Trophoblast cell (in vitro differentiated cells and primary cell): ENCODE measurements around the gene KICS2.

Experiments used
- DNase-seq, 2 donors: peaks; one replicate each; pipeline ENCODE4 v3.0.0-alpha.2; 2016
- H2AFZ ChIP-seq: 2 replicates; pipeline ENCODE4 v1.6.1; 2013; ENCODE audit warnings: low read length, moderate library complexity, mild to moderate bottlenecking; ENCODE audit not compliant: insufficient read depth, poor library complexity
- H2AK5ac ChIP-seq: 2 replicates; pipeline ENCODE4 v1.6.1; 2013; ENCODE audit warnings: mild to moderate bottlenecking, low read length
- H2BK120ac ChIP-seq: 2 replicates; pipeline ENCODE4 v1.6.1; 2013; ENCODE audit warnings: low read length, mild to moderate bottlenecking, moderate library complexity; ENCODE audit not compliant: insufficient read depth, poor library complexity
- H2BK12ac ChIP-seq: 2 replicates; pipeline ENCODE4 v1.6.1; 2013; ENCODE audit warnings: mild to moderate bottlenecking, low read length, moderate library complexity
- H2BK5ac ChIP-seq: 2 replicates; pipeline ENCODE4 v1.6.1; 2013; ENCODE audit warnings: low read length, low read depth, moderate library complexity, mild to moderate bottlenecking; ENCODE audit not compliant: poor library complexity
- H3K14ac ChIP-seq: 2 replicates; pipeline ENCODE4 v1.6.1; 2013; ENCODE audit warnings: mild to moderate bottlenecking, low read length
- H3K18ac ChIP-seq: 2 replicates; pipeline ENCODE4 v1.6.1; 2013; ENCODE audit warnings: mild to moderate bottlenecking, low read length
- H3K23ac ChIP-seq: 2 replicates; pipeline ENCODE4 v1.6.1; 2013; ENCODE audit warnings: low read length
- H3K27ac ChIP-seq: 2 replicates; pipeline ENCODE4 v1.5.1; 2013; ENCODE audit warnings: low read depth, mild to moderate bottlenecking, inconsistent platforms, low read length, moderate library complexity
- H3K27me3 ChIP-seq: 2 replicates; pipeline ENCODE4 v1.6.1; 2013; ENCODE audit warnings: inconsistent platforms, mild to moderate bottlenecking, low read length, moderate library complexity; ENCODE audit not compliant: insufficient read depth
- H3K36me3 ChIP-seq, 2 experiments: 1 replicate in 1 of 2; 2 replicates in 1 of 2; pipeline ENCODE4 v1.6.1; 2013; ENCODE audit warnings: low read length in 2 of 2, mild to moderate bottlenecking in 2 of 2, moderate library complexity in 1 of 2; ENCODE audit not compliant: insufficient read depth in 2 of 2, control insufficient read depth in 1 of 2
- H3K4ac ChIP-seq: 2 replicates; pipeline ENCODE4 v1.6.1; 2013; ENCODE audit warnings: low read depth, mild to moderate bottlenecking, low read length, moderate library complexity
- H3K4me1 ChIP-seq, 2 experiments: 1 replicate in 1 of 2; 2 replicates in 1 of 2; pipeline ENCODE4 v1.6.1; 2013; ENCODE audit warnings: low read length in 2 of 2, mild to moderate bottlenecking in 2 of 2, moderate library complexity in 1 of 2; ENCODE audit not compliant: insufficient read depth in 2 of 2, control insufficient read depth in 1 of 2
- H3K4me2 ChIP-seq: 2 replicates; pipeline ENCODE4 v1.6.1; 2013; ENCODE audit warnings: inconsistent platforms, mild to moderate bottlenecking, low read length, moderate library complexity
- H3K4me3 ChIP-seq: 2 replicates; pipeline ENCODE4 v1.5.1; 2013; ENCODE audit warnings: mild to moderate bottlenecking, low read depth, low read length, inconsistent platforms
- H3K79me1 ChIP-seq: one replicate; pipeline ENCODE4 v1.6.1; 2013; ENCODE audit warnings: low read length
- H3K79me2 ChIP-seq: 2 replicates; pipeline ENCODE4 v1.6.1; 2013; ENCODE audit warnings: low read length, mild to moderate bottlenecking; ENCODE audit not compliant: control insufficient read depth, insufficient read depth, poor library complexity
- H3K9ac ChIP-seq: 2 replicates; pipeline ENCODE4 v1.6.1; 2013; ENCODE audit warnings: mild to moderate bottlenecking, low read length
- H3K9me3 ChIP-seq: 2 replicates; pipeline ENCODE4 v1.6.1; 2013; ENCODE audit warnings: low read depth, mild to moderate bottlenecking, control low read depth, inconsistent platforms, low read length; ENCODE audit not compliant: insufficient read depth
- H4K12ac ChIP-seq: 2 replicates; pipeline ENCODE4 v1.6.1; 2013; ENCODE audit warnings: low read depth, mild to moderate bottlenecking, low read length, moderate library complexity
- H4K8ac ChIP-seq: 2 replicates; pipeline ENCODE4 v1.6.1; 2013; ENCODE audit warnings: low read depth, mild to moderate bottlenecking, low read length, moderate library complexity
- H4K91ac ChIP-seq: one replicate; pipeline ENCODE4 v1.6.1; 2013; ENCODE audit warnings: low read depth, mild to moderate bottlenecking, low read length, moderate library complexity
- WGBS: extraction: QIAGEN DNeasy Blood & Tissue Kit; methylation state at CpG from one replicate; pipeline ENCODE4 v1.1.7; 2013; ENCODE audit warnings: missing lambda C conversion rate; ENCODE audit not compliant: insufficient read length, insufficient coverage; ENCODE audit errors: extremely low coverage; 5-methylcytosine and 5-hydroxymethylcytosine counted together

Gene KICS2

GRCh38 chr12:64192644-64193444, 29.3 kb downstream of the KICS2 start:
- Histone ChIP-seq H4K91ac (no peak overlapping the region), H2AFZ (no peak overlapping the region)

GRCh38 chr12:64190140-64190539, 32.0 kb downstream of the KICS2 start:
- Histone ChIP-seq H3K79me1 (no peaks in the 10 kb centered on the region), H3K36me3 (no peaks in the 10 kb centered on the region), H2BK120ac (no peak overlapping the region), H3K4me3 (no peak overlapping the region), H3K27me3 (no peaks in the 10 kb centered on the region), H2BK5ac (no peak overlapping the region), H4K91ac (no peak overlapping the region), H3K4ac (no peak overlapping the region), H4K8ac (no peak overlapping the region), H3K18ac (no peak overlapping the region), H2AFZ (no peak overlapping the region), H3K9me3 (no peaks in the 10 kb centered on the region), H3K14ac (no peak overlapping the region), H4K12ac (no peak overlapping the region), H3K9ac (no peak overlapping the region), H3K79me2 (no peaks in the 10 kb centered on the region), H3K4me2 (no peak overlapping the region), H2BK12ac (no peak overlapping the region), H3K4me1 (no peaks in the 10 kb centered on the region), H3K23ac (no peak overlapping the region), H2AK5ac (no peak overlapping the region), H3K27ac (no peak overlapping the region)
- DNase-seq: no peak

More at GRCh38 chr12:64192644-64193444, 29.3 kb downstream of the KICS2 start:
- H3K27ac ChIP-seq: no peak overlapping the region
- H3K9ac ChIP-seq: no peak overlapping the region
- no peaks in the 10 kb centered on the region for H3K79me2 ChIP-seq
- H3K36me3 ChIP-seq: no peaks in the 10 kb centered on the region
- H3K4me1 ChIP-seq: no peaks in the 10 kb centered on the region
- DNase-seq: no peak
- no peak overlapping the region for H2BK5ac ChIP-seq
- no peak overlapping the region for H2BK120ac ChIP-seq
- H3K79me1 ChIP-seq: no peaks in the 10 kb centered on the region
- no peak overlapping the region for H3K23ac ChIP-seq
- H4K12ac ChIP-seq: no peak overlapping the region
- no peak overlapping the region for H2BK12ac ChIP-seq
- no peaks in the 10 kb centered on the region for H3K27me3 ChIP-seq
- H3K14ac ChIP-seq: no peak overlapping the region
- H2AK5ac ChIP-seq: no peak overlapping the region
- H3K4ac ChIP-seq: no peak overlapping the region
- H3K9me3 ChIP-seq: no peaks in the 10 kb centered on the region
- WGBS: no CpG with 5 or more reads among the region's 7 CpGs
- no peak overlapping the region for H3K4me2 ChIP-seq
- H4K8ac ChIP-seq: no peak overlapping the region
- H3K4me3 ChIP-seq: no peak overlapping the region
- H3K18ac ChIP-seq: no peak overlapping the region

DNA sequence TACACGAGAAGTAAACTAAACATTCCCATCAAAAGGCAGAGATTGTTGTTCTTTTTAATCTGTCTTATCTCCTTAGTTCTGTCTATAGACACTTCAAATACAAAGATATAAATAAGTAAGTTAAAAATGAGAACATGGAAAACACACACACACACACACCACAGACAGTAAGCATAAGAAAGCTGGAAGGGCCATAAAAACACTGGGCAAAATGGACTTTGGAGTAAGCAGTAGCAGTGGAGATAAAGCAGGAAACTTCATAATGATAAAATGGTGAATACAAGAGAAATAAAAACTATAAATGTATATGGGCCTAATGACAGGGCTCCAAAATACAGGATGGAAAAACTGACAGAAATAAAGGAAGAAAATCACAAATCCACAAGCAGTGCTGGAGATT, 32.6 kb downstream of the KICS2 start:
- H3K27ac ChIP-seq: no peak overlapping the region
- H2AFZ ChIP-seq: no peak overlapping the region
- no peaks in the 10 kb centered on the region for H3K27me3 ChIP-seq
- H4K12ac ChIP-seq: no peak overlapping the region
- no peaks in the 10 kb centered on the region for H3K36me3 ChIP-seq
- H3K4ac ChIP-seq: no peak overlapping the region
- no peak overlapping the region for H2BK5ac ChIP-seq
- H4K91ac ChIP-seq: no peak overlapping the region
- H2BK120ac ChIP-seq: no peak overlapping the region
- WGBS: no CpG with 5 or more reads among the region's 1 CpG
- no peak overlapping the region for H3K4me2 ChIP-seq
- no peaks in the 10 kb centered on the region for H3K79me1 ChIP-seq
- H3K14ac ChIP-seq: no peak overlapping the region
- H3K23ac ChIP-seq: no peak overlapping the region
- H3K4me1 ChIP-seq: no peaks in the 10 kb centered on the region
- no peak overlapping the region for H4K8ac ChIP-seq
- no peak overlapping the region for H3K4me3 ChIP-seq
- no peaks in the 10 kb centered on the region for H3K79me2 ChIP-seq
- no peak overlapping the region for H3K18ac ChIP-seq
- no peak overlapping the region for H3K9ac ChIP-seq
- DNase-seq: no peak
- H2AK5ac ChIP-seq: no peak overlapping the region
- H2BK12ac ChIP-seq: no peak overlapping the region
- no peaks in the 10 kb centered on the region for H3K9me3 ChIP-seq

- Histone ChIP-seq H3K9me3 (no peaks in the 10 kb centered on the region), H2AK5ac (no peak overlapping the region), H3K79me2 (no peaks in the 10 kb centered on the region), H2BK120ac (no peak overlapping the region), H3K36me3 (no peaks in the 10 kb centered on the region), H3K4me1 (peaks cover 0 to 3% of the 10 kb centered on the region in 2 experiments), H4K91ac (no peak overlapping the region), H3K18ac (no peak overlapping the region), H4K12ac (no peak overlapping the region), H3K4me2 (no peak overlapping the region), H3K27me3 (no peaks in the 10 kb centered on the region), H2BK12ac (no peak overlapping the region), H3K79me1 (no peaks in the 10 kb centered on the region), H3K9ac (no peak overlapping the region), H3K27ac (no peak overlapping the region), H3K14ac (no peak overlapping the region), H2BK5ac (no peak overlapping the region), H2AFZ (no peak overlapping the region), H4K8ac (no peak overlapping the region), H3K4me3 (no peak overlapping the region), H3K23ac (no peak overlapping the region), H3K4ac (no peak overlapping the region)
- WGBS: no CpG with 5 or more reads among the region's 2 CpGs
- no peak for DNase-seq
Observed at GRCh38 chr12:64187794-64188193, 34.3 kb downstream of the KICS2 start.
